ENCODE measurements around the gene IKBKE.

IKBKE gene

GRCh38 chr1:206435445-206435844, 34.8 kb upstream of the IKBKE start:
- no peaks in the 10 kb centered on the region for H3K27me3 ChIP-seq (ENCODE audit: control insufficient read depth, low read length)
- no peak for TF ChIP-seq CTCF (IDR thresholded peaks at IDR 0.05; ENCODE audit: low read depth, low read length, poor library complexity, severe bottlenecking)
- no peak for TF ChIP-seq EZH2phosphoT487 (IDR thresholded peaks at IDR 0.05; ENCODE audit: borderline replicate concordance, low read length)
- H3F3A ChIP-seq (ENCODE audit: control insufficient read depth, insufficient read depth), result no peaks in the 10 kb centered on the region
- H3K4me1 ChIP-seq (ENCODE audit: control insufficient read depth, low read length), result no peaks in the 10 kb centered on the region
- H4K20me1 ChIP-seq (ENCODE audit: control insufficient read depth, insufficient read depth, low read depth, low read length), result no peaks in the 10 kb centered on the region
- no peak overlapping the region for H3K27ac ChIP-seq (ENCODE audit: low read depth, low read length)
- no peaks in the 10 kb centered on the region for H3K9me2 ChIP-seq (replicated peaks; ENCODE audit: control insufficient read depth, low read length)
- no peaks in the 10 kb centered on the region for H3K79me2 ChIP-seq (ENCODE audit: control insufficient read depth, low read length)
- peaks cover 9% of the 10 kb centered on the region for H3K36me3 ChIP-seq (ENCODE audit: control insufficient read depth, low read length)
- no peaks in the 10 kb centered on the region for H3K9me3 ChIP-seq (ENCODE audit: control insufficient read depth, insufficient read depth, low read length)
- no peak overlapping the region for H3K4me2 ChIP-seq (ENCODE audit: low read length)
- no peak overlapping the region for H3K4me3 ChIP-seq (ENCODE audit: low read length)

- Histone ChIP-seq H3K27ac (ENCODE audit: low read depth, low read length) (no peak overlapping the region), H3K9me3 (ENCODE audit: control insufficient read depth, insufficient read depth, low read length) (no peaks in the 10 kb centered on the region), H3K27me3 (ENCODE audit: control insufficient read depth, low read length) (no peaks in the 10 kb centered on the region), H3K4me2 (ENCODE audit: low read length) (no peak overlapping the region), H4K20me1 (ENCODE audit: control insufficient read depth, insufficient read depth, low read depth, low read length) (no peaks in the 10 kb centered on the region), H3K36me3 (ENCODE audit: control insufficient read depth, low read length) (peaks cover 6% of the 10 kb centered on the region; the same call in 1 of the 2 replicates), H3K4me3 (ENCODE audit: low read length) (no peak overlapping the region), H3K79me2 (ENCODE audit: control insufficient read depth, low read length) (no peaks in the 10 kb centered on the region), H3K9me2 (replicated peaks; ENCODE audit: control insufficient read depth, low read length) (no peaks in the 10 kb centered on the region), H3F3A (ENCODE audit: control insufficient read depth, insufficient read depth) (no peaks in the 10 kb centered on the region), H3K4me1 (ENCODE audit: control insufficient read depth, low read length) (no peaks in the 10 kb centered on the region)
- TF ChIP-seq CTCF (IDR thresholded peaks at IDR 0.05; ENCODE audit: low read depth, low read length, poor library complexity, severe bottlenecking), result no peak
- TF ChIP-seq EZH2phosphoT487 (IDR thresholded peaks at IDR 0.05; ENCODE audit: borderline replicate concordance, low read length), result no peak
These were observed 31.7 kb upstream of the IKBKE start for GRCh38 chr1:206438554-206438953.

- Histone ChIP-seq H3K79me2 (ENCODE audit: control insufficient read depth, low read length) (no peaks in the 10 kb centered on the region), H3K4me3 (ENCODE audit: low read length) (no peak overlapping the region), H3K4me1 (ENCODE audit: control insufficient read depth, low read length) (no peaks in the 10 kb centered on the region), H3K9me2 (replicated peaks; ENCODE audit: control insufficient read depth, low read length) (no peaks in the 10 kb centered on the region), H3K4me2 (ENCODE audit: low read length) (no peak overlapping the region), H3K36me3 (ENCODE audit: control insufficient read depth, low read length) (peaks cover 6% of the 10 kb centered on the region; the same call in 1 of the 2 replicates), H3K27ac (ENCODE audit: low read depth, low read length) (no peak overlapping the region), H3K27me3 (ENCODE audit: control insufficient read depth, low read length) (no peaks in the 10 kb centered on the region), H3F3A (ENCODE audit: control insufficient read depth, insufficient read depth) (no peaks in the 10 kb centered on the region), H4K20me1 (ENCODE audit: control insufficient read depth, insufficient read depth, low read depth, low read length) (no peaks in the 10 kb centered on the region), H3K9me3 (ENCODE audit: control insufficient read depth, insufficient read depth, low read length) (no peaks in the 10 kb centered on the region)
- no peak for TF ChIP-seq EZH2phosphoT487 (IDR thresholded peaks at IDR 0.05; ENCODE audit: borderline replicate concordance, low read length)
- TF ChIP-seq CTCF (IDR thresholded peaks at IDR 0.05; ENCODE audit: low read depth, low read length, poor library complexity, severe bottlenecking), result no peak
These were observed 31.1 kb upstream of the IKBKE start for GRCh38 chr1:206439205-206439604.

Data from DOHH2 (cell line).